A673 (cell line): ENCODE measurements around the gene HRK. TPM values are rescaled to one million over a fixed set of nuclear protein-coding genes. Genes with fewer than 3 reads are reported as not detected.

Experiments
- BruUV-seq: library from RNA; stranded (reverse); fragments of 400-500 nt; replicated peaks from 2 replicates; lab custom pipeline; 2021; lab: Mats Ljungman, UMichigan
- CTCF ChIA-PET: fragments of 300-600 bp; sonication (Branson Sonifier 250); formaldehyde crosslinking; loops from one replicate; lab custom pipeline; 2022; ENCODE audit warnings: antibody characterized with exemption; lab: Charles Lee
- POLR2A ChIA-PET: fragments of 300-600 bp; sonication (Branson Sonifier 250); formaldehyde crosslinking; loops from one replicate; lab custom pipeline; 2022; ENCODE audit warnings: antibody characterized with exemption; ENCODE audit not compliant: low non-redundant PET; lab: Charles Lee
- DNase-seq: peaks from one replicate; pipeline ENCODE4 v3.0.0-alpha.2; 2015; ENCODE audit warnings: low spot score
- H3K27ac ChIP-seq: fragments of 200-600 bp; sonication (generic); 2 replicates; pipeline ENCODE4 v1.5.1; 2016; ENCODE audit warnings: mixed run types, low read depth, mild to moderate bottlenecking, mixed read lengths, antibody characterized with exemption, low read length; ENCODE audit not compliant: poor library complexity, severe bottlenecking
- H3K27me3 ChIP-seq: fragments of 200-600 bp; sonication (generic); replicated peaks from 2 replicates; pipeline ENCODE4 v1.6.1; 2017; ENCODE audit warnings: mixed run types, low read depth, mild to moderate bottlenecking, mixed read lengths, antibody characterized with exemption, low read length; ENCODE audit not compliant: insufficient read depth, poor library complexity
- H3K36me3 ChIP-seq: fragments of 200-600 bp; sonication (generic); 2 replicates; pipeline ENCODE4 v1.6.1; 2016; ENCODE audit warnings: mixed run types, mild to moderate bottlenecking, mixed read lengths, antibody characterized with exemption, low read length; ENCODE audit not compliant: insufficient read depth, poor library complexity, severe bottlenecking
- H3K4me1 ChIP-seq: fragments of 200-600 bp; sonication (generic); 2 replicates; pipeline ENCODE4 v1.6.1; 2017; ENCODE audit warnings: mixed run types, mild to moderate bottlenecking, mixed read lengths, antibody characterized with exemption, low read length; ENCODE audit not compliant: insufficient read depth, poor library complexity, severe bottlenecking
- H3K4me3 ChIP-seq: fragments of 200-600 bp; sonication (generic); 2 replicates; pipeline ENCODE4 v1.5.1; 2016; ENCODE audit warnings: low read depth, mixed run types, mild to moderate bottlenecking, mixed read lengths, low read length; ENCODE audit not compliant: poor library complexity, severe bottlenecking
- H3K9me3 ChIP-seq: fragments of 200-600 bp; sonication (generic); 2 replicates; pipeline ENCODE4 v1.6.1; 2016; ENCODE audit warnings: mixed run types, low read depth, mild to moderate bottlenecking, mixed read lengths, antibody characterized with exemption, low read length; ENCODE audit not compliant: poor library complexity, severe bottlenecking
- CTCF ChIP-seq: fragments of 300-800, 200-600 bp; sonication (generic); conservative IDR thresholded peaks from 2 replicates; pipeline ENCODE4 v1.5.1; 2017; ENCODE audit warnings: low read depth, mild to moderate bottlenecking, antibody characterized with exemption, low read length, moderate library complexity, mixed read lengths
- EZH2 ChIP-seq: fragments of 200-600 bp; sonication (generic); IDR thresholded peaks from 2 replicates; pipeline ENCODE4 v1.6.1; 2017; ENCODE audit warnings: borderline replicate concordance, low read depth, mild to moderate bottlenecking, mixed read lengths, antibody characterized with exemption, low read length; ENCODE audit not compliant: poor library complexity, severe bottlenecking
- intact Hi-C: fragments of 100-400 bp; cut with micrococcal nuclease; formaldehyde crosslinking; loops from one replicate; pipeline ENCODE4 v1.10.0; 2022; ENCODE audit not compliant: unreplicated experiment
- total RNA-seq: library from RNA; stranded (reverse); gene quantifications from 2 replicates; pipeline ENCODE4 v1.2.3, GENCODE V29; 2021

The HRK gene
- total RNA-seq, 1 experiment from 2014 or later: 0.37 TPM

- no TSS peak for BruUV-seq
These were observed 38.2 kb downstream of the HRK start for GRCh38 chr12:116843085-116843484.

GRCh38 chr12:116839287-116839830, 41.9 kb downstream of the HRK start:
- Histone ChIP-seq H3K27me3 (no peaks in the 10 kb centered on the region), H3K4me1 (no peaks in the 10 kb centered on the region)
- BruUV-seq: no TSS peak

More at GRCh38 chr12:116843085-116843484, 38.2 kb downstream of the HRK start:
- intact Hi-C loops: no loop called here
- no peaks in the 10 kb centered on the region for H3K27me3 ChIP-seq
- no peaks in the 10 kb centered on the region for H3K4me1 ChIP-seq
- CTCF ChIA-PET: no interaction called here
- POLR2A ChIA-PET: no interaction called here
- no peak overlapping the region for H3K27ac ChIP-seq
- TF ChIP-seq CTCF (no peak), EZH2 (no peak)
- DNase-seq: no peak
- no peaks in the 10 kb centered on the region for H3K36me3 ChIP-seq
- H3K9me3 ChIP-seq: no peaks in the 10 kb centered on the region
- no peak overlapping the region for H3K4me3 ChIP-seq

GRCh38 chr12:116838365-116838764, 42.9 kb downstream of the HRK start:
- H3K4me1 ChIP-seq: no peaks in the 10 kb centered on the region
- CTCF ChIA-PET: interaction anchor here (0.7 kb wide), 1 partner anchor 15 kb away, joined by 3 read pairs; no protein-coding TSS in a partner anchor
- POLR2A ChIA-PET: no interaction called here
- no peak overlapping the region for H3K4me3 ChIP-seq
- H3K27ac ChIP-seq: no peak overlapping the region
- DNase-seq: no peak
- intact Hi-C loops: no loop called here
- BruUV-seq: no TSS peak
- TF ChIP-seq CTCF (no peak), EZH2 (no peak)
- H3K9me3 ChIP-seq: no peaks in the 10 kb centered on the region
- H3K27me3 ChIP-seq: no peaks in the 10 kb centered on the region
- no peaks in the 10 kb centered on the region for H3K36me3 ChIP-seq

More at GRCh38 chr12:116839287-116839830, 41.9 kb downstream of the HRK start:
- H3K36me3 ChIP-seq: no peaks in the 10 kb centered on the region
- POLR2A ChIA-PET: no interaction called here
- no peak for DNase-seq
- no peaks in the 10 kb centered on the region for H3K9me3 ChIP-seq
- intact Hi-C loops: no loop called here
- CTCF ChIA-PET: interaction anchor here (0.7 kb wide), 1 partner anchor 16 kb away, joined by 3 read pairs; no protein-coding TSS in a partner anchor
- H3K4me3 ChIP-seq: no peak overlapping the region
- no peak overlapping the region for H3K27ac ChIP-seq
- TF ChIP-seq EZH2 (no peak), CTCF (no peak)
